ENCODE measurements around the gene RPS26. TPM values are rescaled to one million over a fixed set of nuclear protein-coding genes. Genes with fewer than 3 reads are reported as not detected.
A peak's percentile ranks its signal among the peaks of the same experiment; 100 is the strongest.

RPS26 gene
- total and polyA plus RNA-seq, 9 of the 15 experiments (the other 6 are each of a cell fraction or from before 2014, with no cell fraction given): 70.2 to 1,589 (median 852) TPM

GRCh38 chr12:56010111-56010570, 31.6 kb upstream of the RPS26 start (continued):
- TF ChIP-seq KDM1A (IDR thresholded peaks at IDR 0.05): peak; percentile 75 to 85
- TF ChIP-seq ELF1 (tag; IDR thresholded peaks at IDR 0.05): no peak
- TF ChIP-seq NCOA2 (IDR thresholded peaks at IDR 0.05; ENCODE audit: partially characterized antibody in 2 of 2): no peak
- TF ChIP-seq TOE1 (IDR thresholded peaks at IDR 0.05; ENCODE audit: borderline replicate concordance): no peak
- TF ChIP-seq TOE1 (CRISPR knock-in tag; IDR thresholded peaks at IDR 0.05; ENCODE audit: borderline replicate concordance, low read depth): no peak
- no peak for TF ChIP-seq E2F3 (CRISPR knock-in tag; IDR thresholded peaks at IDR 0.05)
- TF ChIP-seq ZNF644 (tag; IDR thresholded peaks at IDR 0.05; ENCODE audit: low read depth): no peak
- peak in 1 of 2 experiments; percentile 25; a peak in 1 of 4 replicates for TF ChIP-seq MAZ (CRISPR knock-in tag; conservative IDR thresholded peaks at IDR 0.05 in 1 of 2, IDR thresholded peaks at IDR 0.05 in 1 of 2)
- no peak for TF ChIP-seq ZNF121 (CRISPR knock-in tag; conservative IDR thresholded peaks at IDR 0.05)
- no peak for TF ChIP-seq NFE2 (IDR thresholded peaks at IDR 0.05; ENCODE audit: low read depth)
- TF ChIP-seq MYBL2 (IDR thresholded peaks at IDR 0.05; ENCODE audit: low read depth): no peak
- no peak for TF ChIP-seq MYBL2 (CRISPR knock-in tag; IDR thresholded peaks at IDR 0.05; ENCODE audit: borderline replicate concordance)
- no peak for TF ChIP-seq CBFB (CRISPR knock-in tag; IDR thresholded peaks at IDR 0.05)
- no peak for TF ChIP-seq KHSRP (IDR thresholded peaks at IDR 0.05)
- peak; percentile 68 for TF ChIP-seq CXXC5 (CRISPR knock-in tag; IDR thresholded peaks at IDR 0.05)
- TF ChIP-seq HSF4 (CRISPR knock-in tag; IDR thresholded peaks at IDR 0.05; ENCODE audit: borderline replicate concordance): no peak
- no peak for TF ChIP-seq ZBTB26 (CRISPR knock-in tag; IDR thresholded peaks at IDR 0.05)
- TF ChIP-seq BRF2 (IDR thresholded peaks at IDR 0.05; ENCODE audit: borderline replicate concordance, insufficient read depth, insufficient read length): no peak
- no peak for TF ChIP-seq ZFP91 (CRISPR knock-in tag; IDR thresholded peaks at IDR 0.05)
- no peak for TF ChIP-seq CREB3 (tag; conservative IDR thresholded peaks at IDR 0.05; ENCODE audit: low read depth)
